CD4-positive, alpha-beta T cell treated with Interleukin-4 for 1 hour (primary cell): ENCODE results near the gene LRRN2.
"Not testable (repeated sequence)": the region's sequence is repeated elsewhere in the genome, so short reads cannot be mapped to it uniquely, and the experiment has no call there.

ENCODE experiments used
- DNase-seq, 2 donors: peaks; one replicate each; pipeline ENCODE4 v3.0.0-alpha.2; 2020 to 2022

Gene LRRN2

GRCh38 chr1:204658295-204658694 is 27.2 kb downstream of the LRRN2 start:
- no peak for DNase-seq

- no peak for DNase-seq
These were observed 31.8 kb downstream of the LRRN2 start for GRCh38 chr1:204653590-204654340.

GRCh38 chr1:204652497-204652896 is 33.0 kb downstream of the LRRN2 start:
- DNase-seq, result no peak

- DNase-seq, result no peak
These were observed 33.6 kb downstream of the LRRN2 start for GRCh38 chr1:204651843-204652421.

GRCh38 chr1:204650911-204651570 is 34.5 kb downstream of the LRRN2 start:
- DNase-seq, result no peak

GRCh38 chr1:204649721-204650521 is 35.6 kb downstream of the LRRN2 start:
- no peak for DNase-seq

GRCh38 chr1:204648576-204648975 is 37.0 kb downstream of the LRRN2 start:
- DNase-seq, result no peak

- DNase-seq, result no peak
These were observed 37.8 kb downstream of the LRRN2 start for GRCh38 chr1:204647805-204648153.

- no peak for DNase-seq
These were observed 38.3 kb downstream of the LRRN2 start for GRCh38 chr1:204647114-204647804.

- DNase-seq, result no peak
These were observed 39.9 kb downstream of the LRRN2 start for GRCh38 chr1:204645666-204646065.

GRCh38 chr1:204645251-204645650 is 40.3 kb downstream of the LRRN2 start:
- no peak for DNase-seq

- no peak for DNase-seq
These were observed 42.0 kb downstream of the LRRN2 start for GRCh38 chr1:204643503-204643902.

- DNase-seq, result no peak
These were observed 43.6 kb downstream of the LRRN2 start for GRCh38 chr1:204641936-204642335.

- DNase-seq, result no peak
These were observed 44.1 kb downstream of the LRRN2 start for GRCh38 chr1:204641455-204641854.

- DNase-seq, result no peak
These were observed 45.0 kb downstream of the LRRN2 start for GRCh38 chr1:204640578-204640977.

- no peak for DNase-seq
These were observed 51.2 kb downstream of the LRRN2 start for GRCh38 chr1:204634260-204634910.

- DNase-seq, result no peak
These were observed 51.9 kb downstream of the LRRN2 start for GRCh38 chr1:204633665-204634064.

GRCh38 chr1:204630132-204630905 is 55.2 kb downstream of the LRRN2 start:
- DNase-seq, result no peak

GRCh38 chr1:204629459-204629858 is 56.1 kb downstream of the LRRN2 start:
- DNase-seq, result not testable (repeated sequence)

- DNase-seq, result no peak
These were observed 56.7 kb downstream of the LRRN2 start for GRCh38 chr1:204628868-204629267.

- DNase-seq, result no peak
These were observed 58.1 kb downstream of the LRRN2 start for GRCh38 chr1:204627436-204627835.
